HCT116 (cell line): Measurements from ENCODE around the gene XKRX. TPM values are rescaled to one million over a fixed set of nuclear protein-coding genes. Genes with fewer than 3 reads are reported as not detected.

Experiments used
- ATAC-seq: fragments of 200-7000 bp; cut with Tn5 transposase; 2 replicates; pipeline ENCODE4 v1.9.1; 2020; ENCODE audit warnings: mild to moderate bottlenecking, moderate library complexity
- BruUV-seq: library from RNA; stranded (reverse); fragments of 400-500 nt; replicated peaks from 2 replicates; lab custom pipeline; 2021; lab: Mats Ljungman, UMichigan
- CTCF ChIA-PET: fragments of 300-600 bp; sonication (Branson Sonifier 250); formaldehyde crosslinking; loops from one replicate; lab custom pipeline; 2021; ENCODE audit warnings: antibody characterized with exemption; lab: Charles Lee
- POLR2A ChIA-PET: fragments of 300-600, 350-600 bp; sonication (Branson Sonifier 250); formaldehyde crosslinking; loops from one replicate; lab custom pipeline; 2021; ENCODE audit warnings: antibody characterized with exemption; lab: Charles Lee
- RAD21 ChIA-PET, 2 experiments: fragments of 300-600 bp; sonication (Branson Sonifier 250); formaldehyde crosslinking; loops; one replicate each; lab custom pipeline; 2023; ENCODE audit warnings: low total read pairs in 2 of 2; ENCODE audit not compliant: uncharacterized antibody in 2 of 2, unreplicated experiment in 2 of 2, low non-redundant PET in 1 of 2; lab: Charles Lee
- DNase-seq: peaks from one replicate; pipeline ENCODE4 v3.0.0-alpha.2; 2010; ENCODE audit warnings: low read depth, low spot score
- H2AFZ ChIP-seq: fragments of 200-600 bp; shearing (Covaris generic), sonication (generic); 2 replicates; pipeline ENCODE4 v1.6.1; 2017; ENCODE audit warnings: low read depth, mixed run types, mixed read lengths, antibody characterized with exemption, low read length; ENCODE audit not compliant: poor library complexity, severe bottlenecking
- H3K27ac ChIP-seq: 2 replicates; pipeline ENCODE4 v1.5.1; 2012; ENCODE audit warnings: low read depth, low read length
- H3K27me3 ChIP-seq: fragments of 200-600 bp; sonication (generic); 2 replicates; pipeline ENCODE4 v1.6.1; 2016; ENCODE audit warnings: mixed run types, low read length, mixed read lengths; ENCODE audit not compliant: insufficient read depth
- H3K36me3 ChIP-seq, 2 experiments: fragments of 200-500 bp in 1 of 2; fragments of 200-600 bp in 1 of 2; sonication (Bioruptor generic) in 1 of 2; sonication (generic) in 1 of 2; 2 replicates each; pipeline versions ENCODE4 v1.5.1 to v1.6.1; 2014 to 2016; ENCODE audit warnings: low read length in 2 of 2, inconsistent platforms in 1 of 2, mixed read lengths in 1 of 2, mixed run types in 1 of 2; ENCODE audit not compliant: insufficient read depth in 2 of 2, control insufficient read depth in 1 of 2
- H3K4me1 ChIP-seq, 2 experiments: fragments of 200-600 bp in 1 of 2; sonication (generic) in 1 of 2; 2 replicates each; pipeline versions ENCODE4 v1.5.1 to v1.6.1; 2012 to 2017; ENCODE audit warnings: low read length in 2 of 2, inconsistent platforms in 1 of 2, mild to moderate bottlenecking in 1 of 2, mixed read lengths in 1 of 2, mixed run types in 1 of 2, moderate library complexity in 1 of 2; ENCODE audit not compliant: insufficient read depth in 2 of 2, control insufficient read depth in 1 of 2
- H3K4me2 ChIP-seq: fragments of 200-600 bp; sonication (generic); 2 replicates; pipeline ENCODE4 v1.6.1; 2017; ENCODE audit warnings: mixed run types, low read length, mixed read lengths
- H3K4me3 ChIP-seq, 2 experiments: fragments of 200-600 bp in 1 of 2; sonication (generic) in 1 of 2; replicated peaks in 1 of 2; 2 replicates each; pipeline ENCODE4 v1.5.1; 2011 to 2016; ENCODE audit warnings: low read length in 2 of 2, control low read depth in 1 of 2, low read depth in 1 of 2, mild to moderate bottlenecking in 1 of 2, mixed read lengths in 1 of 2, mixed run types in 1 of 2
- H3K79me2 ChIP-seq: fragments of 200-600 bp; sonication (generic); 2 replicates; pipeline ENCODE4 v1.6.1; 2017; ENCODE audit warnings: mild to moderate bottlenecking, mixed run types, low read length, moderate library complexity, mixed read lengths; ENCODE audit not compliant: insufficient read depth
- H3K9ac ChIP-seq: fragments of 200-600 bp; sonication (generic); 2 replicates; pipeline ENCODE4 v1.6.1; 2016; ENCODE audit warnings: low read length, mixed read lengths
- H3K9me2 ChIP-seq: fragments of 200-600 bp; sonication (generic), shearing (Covaris generic); 2 replicates; pipeline ENCODE4 v1.6.1; 2017; ENCODE audit warnings: mixed run types, mild to moderate bottlenecking, moderate library complexity; ENCODE audit not compliant: insufficient read depth
- H3K9me3 ChIP-seq, 2 experiments: fragments of 200-500 bp in 1 of 2; fragments of 200-600 bp in 1 of 2; sonication (Bioruptor generic) in 1 of 2; sonication (generic) in 1 of 2; 2 replicates each; pipeline ENCODE4 v1.6.1; 2014 to 2017; ENCODE audit warnings: low read length in 2 of 2, mixed read lengths in 2 of 2, inconsistent platforms in 1 of 2, low read depth in 1 of 2, mild to moderate bottlenecking in 1 of 2, mixed run types in 1 of 2, moderate library complexity in 1 of 2; ENCODE audit not compliant: control insufficient read depth in 1 of 2, insufficient read depth in 1 of 2
- H4K20me1 ChIP-seq: fragments of 200-600 bp; sonication (generic), shearing (Covaris generic); 2 replicates; pipeline ENCODE4 v1.6.1; 2017; ENCODE audit warnings: mixed run types, mild to moderate bottlenecking, moderate library complexity; ENCODE audit not compliant: insufficient read depth
- FOSL1 ChIP-seq: IDR thresholded peaks from 2 replicates; pipeline ENCODE4 v1.6.1; 2012; ENCODE audit warnings: low read depth
- POLR2A ChIP-seq: IDR thresholded peaks from 2 replicates; pipeline ENCODE4 v1.7.0; 2011; ENCODE audit warnings: borderline replicate concordance; ENCODE audit not compliant: insufficient read depth, insufficient read length; ENCODE audit errors: extremely low read depth
- RAD21 ChIP-seq: IDR thresholded peaks from 2 replicates; pipeline ENCODE4 v1.6.1; 2012; ENCODE audit warnings: low read depth, mild to moderate bottlenecking
- REST ChIP-seq: IDR thresholded peaks from 2 replicates; pipeline ENCODE4 v1.6.1; 2012; ENCODE audit warnings: low read depth
- SP1 ChIP-seq: IDR thresholded peaks from 2 replicates; pipeline ENCODE4 v1.6.1; 2012; ENCODE audit warnings: low read depth
- ZBTB33 ChIP-seq: IDR thresholded peaks from 2 replicates; pipeline ENCODE4 v1.6.1; 2011; ENCODE audit warnings: mild to moderate bottlenecking, low read length, moderate library complexity; ENCODE audit not compliant: insufficient replicate concordance; ENCODE audit errors: extremely low read depth
- ZNF274 ChIP-seq: fragments of 200-500 bp; sonication (Bioruptor generic); IDR thresholded peaks from 2 replicates; pipeline ENCODE4 v1.6.1; 2014; ENCODE audit warnings: mild to moderate bottlenecking, low read depth, low read length, inconsistent platforms
- intact Hi-C: fragments of 100-400 bp; cut with micrococcal nuclease; formaldehyde crosslinking; loops from 2 replicates; pipeline ENCODE4 v1.10.0; 2022
- total RNA-seq: library from RNA; stranded (reverse); gene quantifications from one replicate; pipeline ENCODE4 v1.2.1, GENCODE V29; 2021; ENCODE audit not compliant: unreplicated experiment
- TF ChIP-seq, protein P1 (sequence below): IDR thresholded peaks from 2 replicates; pipeline ENCODE4 v1.6.1; 2012

XKRX gene
- total RNA-seq, 1 experiment from 2014 or later, result 0.47 TPM

DNA sequence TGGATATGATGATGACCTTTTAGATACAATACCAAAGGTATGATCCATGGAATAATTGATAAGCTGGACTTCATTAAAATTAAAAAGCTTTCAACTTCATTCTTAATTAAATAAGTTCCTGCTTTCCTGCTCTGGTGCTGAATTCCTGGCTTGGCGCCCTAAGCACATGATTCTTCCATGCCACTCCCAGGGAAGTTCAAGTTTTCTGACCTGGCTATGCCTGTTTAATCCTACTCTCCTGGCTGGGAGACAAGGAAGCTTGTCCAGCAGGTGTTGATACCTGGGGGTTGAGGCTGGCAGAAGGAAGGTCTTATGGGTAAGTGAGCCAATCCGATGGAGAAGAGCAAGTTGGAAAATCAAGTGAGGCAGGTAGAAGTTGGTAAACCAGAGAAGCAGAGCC is 24.3 kb downstream of the XKRX start:
- H3K27me3 ChIP-seq, result no peaks in the 10 kb centered on the region
- no peak overlapping the region for H3K9ac ChIP-seq
- intact Hi-C loops, result no loop called here
- ATAC-seq (no peak), DNase-seq (no peak)
- H3K4me3 ChIP-seq, result no peak overlapping the region
- no peak overlapping the region for H2AFZ ChIP-seq
- H3K36me3 ChIP-seq, result no peaks in the 10 kb centered on the region
- no peaks in the 10 kb centered on the region for H3K79me2 ChIP-seq
- H3K9me3 ChIP-seq, result no peaks in the 10 kb centered on the region
- no peaks in the 10 kb centered on the region for H4K20me1 ChIP-seq
- RAD21 ChIA-PET, result no interaction called here
- H3K4me1 ChIP-seq, result no peaks in the 10 kb centered on the region
- POLR2A ChIA-PET, result no interaction called here
- BruUV-seq, result no TSS peak
- no peaks in the 10 kb centered on the region for H3K9me2 ChIP-seq
- H3K27ac ChIP-seq, result no peak overlapping the region
- no peak for TF ChIP-seq FOSL1
- no peak for TF ChIP-seq POLR2A
- TF ChIP-seq SP1, result no peak
- TF ChIP-seq ZBTB33, result no peak
- no peak for TF ChIP-seq REST
- TF ChIP-seq, protein P1, sequence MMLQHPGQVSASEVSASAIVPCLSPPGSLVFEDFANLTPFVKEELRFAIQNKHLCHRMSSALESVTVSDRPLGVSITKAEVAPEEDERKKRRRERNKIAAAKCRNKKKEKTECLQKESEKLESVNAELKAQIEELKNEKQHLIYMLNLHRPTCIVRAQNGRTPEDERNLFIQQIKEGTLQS, result no peak
- no peak for TF ChIP-seq RAD21
- no peak for TF ChIP-seq ZNF274
- CTCF ChIA-PET, result no interaction called here
- H3K4me2 ChIP-seq, result no peak overlapping the region
